SK-N-SH treated with all-trans-retinoic acid at 6 μM for 48 hours (cell line): ENCODE data around the gene SUGCT.
"Not testable (repeated sequence)": the region's sequence is repeated elsewhere in the genome, so short reads cannot be mapped to it uniquely, and the experiment has no call there.

ENCODE experiments used
- ATAC-seq: fragments of 200-7000 bp; cut with Tn5 transposase; 3 replicates; pipeline ENCODE4 v1.9.1; 2020; ENCODE audit warnings: mild to moderate bottlenecking, moderate library complexity
- ARNTL ChIP-seq: fragments of 450-650 bp; formaldehyde crosslinking; IDR thresholded peaks from 2 replicates; pipeline ENCODE4 v1.5.0; 2020; ENCODE audit warnings: low read depth, mild to moderate bottlenecking, moderate library complexity, borderline replicate concordance
- BACH2 ChIP-seq: fragments of 250-450 bp; sonication (Bioruptor Pico); IDR thresholded peaks from 2 replicates; pipeline ENCODE4 v1.9.0; 2021; ENCODE audit warnings: mild to moderate bottlenecking, borderline replicate concordance
- CSDC2 ChIP-seq: fragments of 250-450 bp; sonication (Bioruptor Pico); IDR thresholded peaks from 2 replicates; pipeline ENCODE4 v1.5.0; 2020; ENCODE audit warnings: mild to moderate bottlenecking, moderate library complexity
- CSRNP3 ChIP-seq: fragments of 250-450 bp; sonication (Bioruptor Pico); IDR thresholded peaks from 2 replicates; pipeline ENCODE4 v1.5.1; 2021; ENCODE audit warnings: mild to moderate bottlenecking, moderate library complexity
- ESRRG ChIP-seq: fragments of 250-450 bp; sonication (Bioruptor Pico); IDR thresholded peaks from 2 replicates; pipeline ENCODE4 v1.6.1; 2021; ENCODE audit warnings: mild to moderate bottlenecking
- GLIS3 ChIP-seq: fragments of 250-450 bp; sonication (Bioruptor Pico); IDR thresholded peaks from 2 replicates; pipeline ENCODE4 v1.5.0; 2020; ENCODE audit warnings: mild to moderate bottlenecking, moderate library complexity
- ISL1 ChIP-seq: fragments of 250-450 bp; sonication (Bioruptor Pico); IDR thresholded peaks from 2 replicates; pipeline ENCODE4 v2.1.2; 2022; ENCODE audit warnings: mild to moderate bottlenecking, moderate library complexity
- OSR1 ChIP-seq: fragments of 250-450 bp; sonication (Bioruptor Pico); IDR thresholded peaks from 2 replicates; pipeline ENCODE4 v1.8.0; 2022; ENCODE audit warnings: moderate library complexity, mild to moderate bottlenecking, inconsistent platforms
- PATZ1 ChIP-seq: fragments of 250-450 bp; sonication (Bioruptor Pico); IDR thresholded peaks from 2 replicates; pipeline ENCODE4 v1.8.0; 2020; ENCODE audit warnings: mild to moderate bottlenecking, moderate library complexity, borderline replicate concordance
- PPARA ChIP-seq: fragments of 250-450 bp; sonication (Bioruptor Pico); IDR thresholded peaks from 2 replicates; pipeline ENCODE4 v1.5.0; 2020; ENCODE audit warnings: mild to moderate bottlenecking, borderline replicate concordance
- RARB ChIP-seq: fragments of 250-450 bp; sonication (Bioruptor Pico); IDR thresholded peaks from 2 replicates; pipeline ENCODE4 v1.8.0; 2021; ENCODE audit warnings: mild to moderate bottlenecking, moderate library complexity
- SNAI2 ChIP-seq: fragments of 250-450 bp; sonication (Bioruptor Pico); IDR thresholded peaks from 2 replicates; pipeline ENCODE4 v1.5.0; 2020; ENCODE audit warnings: mild to moderate bottlenecking, moderate library complexity
- TCF4 ChIP-seq: fragments of 250-450 bp; sonication (Bioruptor Pico); IDR thresholded peaks from 2 replicates; pipeline ENCODE4 v1.8.0; 2021; ENCODE audit warnings: mild to moderate bottlenecking, moderate library complexity, borderline replicate concordance
- TOX ChIP-seq: fragments of 250-450 bp; sonication (Bioruptor Pico); IDR thresholded peaks from 2 replicates; pipeline ENCODE4 v1.8.0; 2021; ENCODE audit warnings: mild to moderate bottlenecking, moderate library complexity, borderline replicate concordance
- ZC3H10 ChIP-seq: fragments of 250-450 bp; sonication (Bioruptor Pico); IDR thresholded peaks from 2 replicates; pipeline ENCODE4 v1.5.1; 2021; ENCODE audit warnings: mild to moderate bottlenecking, moderate library complexity
- ZFP3 ChIP-seq: fragments of 250-450 bp; sonication (Bioruptor Pico); IDR thresholded peaks from 2 replicates; pipeline ENCODE4 v1.5.0; 2020; ENCODE audit warnings: mild to moderate bottlenecking, moderate library complexity
- ZFP30 ChIP-seq: fragments of 450-650 bp; formaldehyde crosslinking; IDR thresholded peaks from 2 replicates; pipeline ENCODE4 v1.5.0; 2022; ENCODE audit warnings: mild to moderate bottlenecking, moderate library complexity
- ZNF70 ChIP-seq: fragments of 450-650 bp; formaldehyde crosslinking; IDR thresholded peaks from 2 replicates; pipeline ENCODE4 v1.5.0; 2020; ENCODE audit warnings: mild to moderate bottlenecking, moderate library complexity
- ZNF8 ChIP-seq: fragments of 450-650 bp; formaldehyde crosslinking; IDR thresholded peaks from 2 replicates; pipeline ENCODE4 v1.5.0; 2020; ENCODE audit warnings: mild to moderate bottlenecking, moderate library complexity
- TF ChIP-seq, protein P1 (sequence below): fragments of 250-450 bp; sonication (Bioruptor Pico); IDR thresholded peaks from 2 replicates; pipeline ENCODE4 v1.8.0; 2021; ENCODE audit warnings: low read depth, mild to moderate bottlenecking, moderate library complexity, borderline replicate concordance
- TF ChIP-seq, protein P2 (sequence below): fragments of 250-450 bp; sonication (Bioruptor Pico); IDR thresholded peaks from 2 replicates; pipeline ENCODE4 v1.5.0; 2020; ENCODE audit warnings: mild to moderate bottlenecking, moderate library complexity

SUGCT gene

GRCh38 chr7:40649247-40649646, 514.4 kb downstream of the SUGCT start:
- no peak for TF ChIP-seq ZC3H10 (CRISPR knock-in tag)
- TF ChIP-seq, all 23 proteins: peak for 0
- ATAC-seq, result no peak

DNA sequence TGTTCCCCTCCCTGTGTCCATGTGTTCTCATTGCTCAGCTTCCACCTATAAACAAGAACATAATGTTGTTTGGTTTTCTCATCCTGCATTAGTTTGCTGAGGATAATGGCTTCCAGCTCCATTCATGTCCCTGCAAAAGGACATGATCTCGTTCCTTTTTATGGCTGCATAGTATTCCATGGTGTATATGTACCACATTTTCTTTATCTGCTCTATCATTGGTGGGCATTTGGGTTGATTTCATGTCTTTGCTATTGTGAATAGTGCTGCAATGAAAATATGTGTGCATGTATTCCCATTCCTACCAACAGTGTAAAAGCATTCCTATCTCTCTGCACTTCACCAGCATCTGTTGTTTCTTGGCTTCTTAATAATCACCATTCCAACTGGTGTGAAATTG, 516.1 kb downstream of the SUGCT start:
- peak; percentile 92 for TF ChIP-seq ZNF8 (CRISPR knock-in tag)
- TF ChIP-seq, all 23 proteins: peak for 1; not testable (repeated sequence) for 22
- ATAC-seq, result not testable (repeated sequence)

- TF ChIP-seq RARB (CRISPR knock-in tag) (no peak), SNAI2 (CRISPR knock-in tag) (no peak), OSR1 (CRISPR knock-in tag) (no peak), CSDC2 (CRISPR knock-in tag) (no peak), ZFP30 (CRISPR knock-in tag) (no peak), ARNTL (no peak), PATZ1 (no peak), CSRNP3 (CRISPR knock-in tag) (no peak), ESRRG (CRISPR knock-in tag) (no peak), TCF4 (CRISPR knock-in tag) (no peak), TOX (no peak), PPARA (CRISPR knock-in tag) (no peak), ISL1 (CRISPR knock-in tag) (no peak), ZNF70 (CRISPR knock-in tag) (no peak), BACH2 (CRISPR knock-in tag) (no peak), GLIS3 (CRISPR knock-in tag) (no peak), ZC3H10 (CRISPR knock-in tag) (no peak)
- TF ChIP-seq, protein P1, sequence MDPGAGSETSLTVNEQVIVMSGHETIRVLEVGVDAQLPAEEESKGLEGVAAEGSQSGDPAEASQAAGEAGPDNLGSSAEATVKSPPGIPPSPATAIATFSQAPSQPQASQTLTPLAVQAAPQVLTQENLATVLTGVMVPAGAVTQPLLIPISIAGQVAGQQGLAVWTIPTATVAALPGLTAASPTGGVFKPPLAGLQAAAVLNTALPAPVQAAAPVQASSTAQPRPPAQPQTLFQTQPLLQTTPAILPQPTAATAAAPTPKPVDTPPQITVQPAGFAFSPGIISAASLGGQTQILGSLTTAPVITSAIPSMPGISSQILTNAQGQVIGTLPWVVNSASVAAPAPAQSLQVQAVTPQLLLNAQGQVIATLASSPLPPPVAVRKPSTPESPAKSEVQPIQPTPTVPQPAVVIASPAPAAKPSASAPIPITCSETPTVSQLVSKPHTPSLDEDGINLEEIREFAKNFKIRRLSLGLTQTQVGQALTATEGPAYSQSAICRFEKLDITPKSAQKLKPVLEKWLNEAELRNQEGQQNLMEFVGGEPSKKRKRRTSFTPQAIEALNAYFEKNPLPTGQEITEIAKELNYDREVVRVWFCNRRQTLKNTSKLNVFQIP, result no peak
- TF ChIP-seq, protein P2, sequence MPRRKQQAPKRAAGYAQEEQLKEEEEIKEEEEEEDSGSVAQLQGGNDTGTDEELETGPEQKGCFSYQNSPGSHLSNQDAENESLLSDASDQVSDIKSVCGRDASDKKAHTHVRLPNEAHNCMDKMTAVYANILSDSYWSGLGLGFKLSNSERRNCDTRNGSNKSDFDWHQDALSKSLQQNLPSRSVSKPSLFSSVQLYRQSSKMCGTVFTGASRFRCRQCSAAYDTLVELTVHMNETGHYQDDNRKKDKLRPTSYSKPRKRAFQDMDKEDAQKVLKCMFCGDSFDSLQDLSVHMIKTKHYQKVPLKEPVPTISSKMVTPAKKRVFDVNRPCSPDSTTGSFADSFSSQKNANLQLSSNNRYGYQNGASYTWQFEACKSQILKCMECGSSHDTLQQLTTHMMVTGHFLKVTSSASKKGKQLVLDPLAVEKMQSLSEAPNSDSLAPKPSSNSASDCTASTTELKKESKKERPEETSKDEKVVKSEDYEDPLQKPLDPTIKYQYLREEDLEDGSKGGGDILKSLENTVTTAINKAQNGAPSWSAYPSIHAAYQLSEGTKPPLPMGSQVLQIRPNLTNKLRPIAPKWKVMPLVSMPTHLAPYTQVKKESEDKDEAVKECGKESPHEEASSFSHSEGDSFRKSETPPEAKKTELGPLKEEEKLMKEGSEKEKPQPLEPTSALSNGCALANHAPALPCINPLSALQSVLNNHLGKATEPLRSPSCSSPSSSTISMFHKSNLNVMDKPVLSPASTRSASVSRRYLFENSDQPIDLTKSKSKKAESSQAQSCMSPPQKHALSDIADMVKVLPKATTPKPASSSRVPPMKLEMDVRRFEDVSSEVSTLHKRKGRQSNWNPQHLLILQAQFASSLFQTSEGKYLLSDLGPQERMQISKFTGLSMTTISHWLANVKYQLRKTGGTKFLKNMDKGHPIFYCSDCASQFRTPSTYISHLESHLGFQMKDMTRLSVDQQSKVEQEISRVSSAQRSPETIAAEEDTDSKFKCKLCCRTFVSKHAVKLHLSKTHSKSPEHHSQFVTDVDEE, result no peak
- TF ChIP-seq, all 23 proteins: peak for 0
- no peak for ATAC-seq
Observed at GRCh38 chr7:40654171-40654570, 519.4 kb downstream of the SUGCT start.

- no peak for ATAC-seq
Observed at GRCh38 chr7:40655426-40655825, 520.6 kb downstream of the SUGCT start.

More at GRCh38 chr7:40655426-40655825, 520.6 kb downstream of the SUGCT start:
- TF ChIP-seq SNAI2 (CRISPR knock-in tag) (no peak), ZFP30 (CRISPR knock-in tag) (no peak), ARNTL (no peak), PATZ1 (no peak), ESRRG (CRISPR knock-in tag) (no peak), ZNF70 (CRISPR knock-in tag) (no peak), OSR1 (CRISPR knock-in tag) (no peak), ZFP3 (CRISPR knock-in tag) (no peak), RARB (CRISPR knock-in tag) (no peak), GLIS3 (CRISPR knock-in tag) (no peak), TOX (no peak)
- TF ChIP-seq, protein P1, result no peak
